HG02970 (cell line): Measurements from ENCODE around the gene FAM193A.

ENCODE experiments used
- ATAC-seq: cut with Tn5 transposase; IDR thresholded peaks from one replicate; pipeline ENCODE4 v1.9.1; 2021; ENCODE audit warnings: mild to moderate bottlenecking, moderate library complexity, moderate number of reproducible peaks; ENCODE audit not compliant: unreplicated experiment, low FRiP score

FAM193A gene

GRCh38 chr4:2742081-2742822 is 205.8 kb downstream of the FAM193A start:
- no peak for ATAC-seq

- no peak for ATAC-seq
Measured at GRCh38 chr4:2742823-2743517, 206.5 kb downstream of the FAM193A start.

GRCh38 chr4:2743518-2744445 is 207.3 kb downstream of the FAM193A start:
- ATAC-seq, result no peak

GRCh38 chr4:2744576-2745270 is 208.3 kb downstream of the FAM193A start:
- no peak for ATAC-seq

- ATAC-seq, result no peak
Measured at GRCh38 chr4:2745516-2745915, 209.1 kb downstream of the FAM193A start.

- ATAC-seq, result peak; percentile 81
Measured at GRCh38 chr4:2745981-2746806, 209.7 kb downstream of the FAM193A start.

GRCh38 chr4:2746891-2747695 is 210.6 kb downstream of the FAM193A start:
- ATAC-seq, result no peak

- ATAC-seq, result no peak
Measured at GRCh38 chr4:2750719-2751605, 214.5 kb downstream of the FAM193A start.

GRCh38 chr4:2753436-2753835 is 217.0 kb downstream of the FAM193A start:
- ATAC-seq, result no peak

- no peak for ATAC-seq
Measured at GRCh38 chr4:2754848-2755819, 218.7 kb downstream of the FAM193A start.

GRCh38 chr4:2755821-2756690 is 219.6 kb downstream of the FAM193A start, which contains the start of gene TNIP2:
TSS of gene TNIP2 (minus strand) at chr4:2756336. CDS start at chr4:2756289, 47 bp downstream.
- peak; percentile 55 for ATAC-seq

GRCh38 chr4:2756691-2757350 is 220.4 kb downstream of the FAM193A start:
- ATAC-seq, result no peak

GRCh38 chr4:2757426-2757825 is 221.0 kb downstream of the FAM193A start:
- ATAC-seq, result no peak

GRCh38 chr4:2761035-2761923 is 224.8 kb downstream of the FAM193A start:
- no peak for ATAC-seq
